Astrocyte of the spinal cord (primary cell): Measurements from ENCODE around the gene GRHL1.
"Not testable (repeated sequence)": the region's sequence is repeated elsewhere in the genome, so short reads cannot be mapped to it uniquely, and the experiment has no call there.

Source experiments
- DNase-seq: peaks from one replicate; pipeline ENCODE4 v3.0.0; 2011; ENCODE audit warnings: low read depth, low spot score
- H3K4me3 ChIP-seq: 2 replicates; pipeline ENCODE4 v1.5.1; 2011; ENCODE audit warnings: low read depth, mild to moderate bottlenecking, low read length, moderate library complexity
- CTCF ChIP-seq: IDR thresholded peaks from 2 replicates; pipeline ENCODE4 v1.5.1; 2012; ENCODE audit warnings: low read depth, mild to moderate bottlenecking, low read length, inconsistent platforms
- in situ Hi-C: cut with HindIII; loops from 2 replicates; pipeline ENCODE4 v1.10.0; 2017; ENCODE audit warnings: low sequenced_read_pairs

GRHL1 gene

GRCh38 chr2:9912468-9912867 is 39.0 kb upstream of the GRHL1 start:
- in situ Hi-C loops = no loop called here
- DNase-seq = no peak
- no peak overlapping the region for H3K4me3 ChIP-seq
- TF ChIP-seq CTCF = no peak

GRCh38 chr2:9914384-9915065 is 37.0 kb upstream of the GRHL1 start:
- no peak overlapping the region for H3K4me3 ChIP-seq
- DNase-seq = peak; percentile 81
- peak; percentile 44 for TF ChIP-seq CTCF
- in situ Hi-C loops = no loop called here

GRCh38 chr2:9918275-9918674 is 33.2 kb upstream of the GRHL1 start:
- no peak for DNase-seq
- TF ChIP-seq CTCF = no peak
- in situ Hi-C loops = no loop called here
- H3K4me3 ChIP-seq = no peak overlapping the region

- no peak overlapping the region for H3K4me3 ChIP-seq
- no peak for TF ChIP-seq CTCF
- in situ Hi-C loops = no loop called here
- no peak for DNase-seq
Observed at GRCh38 chr2:9919512-9919911, 32.0 kb upstream of the GRHL1 start.

GRCh38 chr2:9927020-9927419 is 24.5 kb upstream of the GRHL1 start:
- H3K4me3 ChIP-seq, DNase-seq, in situ Hi-C loops: not testable (repeated sequence)

- in situ Hi-C loops = no loop called here
- DNase-seq = no peak
- H3K4me3 ChIP-seq = no peak overlapping the region
- no peak for TF ChIP-seq CTCF
Observed at GRCh38 chr2:9937258-9937657, 14.2 kb upstream of the GRHL1 start.

- DNase-seq = no peak
- no peak for TF ChIP-seq CTCF
- in situ Hi-C loops = no loop called here
- H3K4me3 ChIP-seq = no peak overlapping the region
Observed at GRCh38 chr2:9937968-9938367, 13.5 kb upstream of the GRHL1 start.
